Neural cell (in vitro differentiated cells): Measurements from ENCODE around the gene EXOC6B. TPM values are rescaled to one million over a fixed set of nuclear protein-coding genes. Genes with fewer than 3 reads are reported as not detected.

Experiments
- H2AFZ ChIP-seq: fragments of 200-600, 300-800 bp; sonication (generic), shearing (Covaris generic); 2 replicates; pipeline ENCODE4 v1.6.0; 2014; ENCODE audit warnings: low read depth, mild to moderate bottlenecking, antibody characterized with exemption, low read length, moderate library complexity
- H3F3A ChIP-seq: fragments of 200-600 bp; shearing (Covaris generic); 2 replicates; pipeline ENCODE4 v1.6.1; 2016; ENCODE audit warnings: mild to moderate bottlenecking, moderate library complexity, mixed read lengths, antibody characterized with exemption, low read length; ENCODE audit not compliant: insufficient read depth, poor library complexity, severe bottlenecking
- H3K27ac ChIP-seq: fragments of 200-600, 300-800 bp; sonication (generic), shearing (Covaris generic); 2 replicates; pipeline ENCODE4 v1.5.1; 2014; ENCODE audit warnings: mild to moderate bottlenecking, low read length, moderate library complexity
- H3K27me3 ChIP-seq: fragments of 300-800, 200-600 bp; sonication (generic), shearing (Covaris generic); 2 replicates; pipeline ENCODE4 v1.6.0; 2014; ENCODE audit warnings: mild to moderate bottlenecking, low read depth, low read length, moderate library complexity; ENCODE audit not compliant: insufficient read depth
- H3K36me3 ChIP-seq: fragments of 300-800, 200-600 bp; sonication (generic), shearing (Covaris generic); 2 replicates; pipeline ENCODE4 v1.5.1; 2014; ENCODE audit warnings: mild to moderate bottlenecking, antibody characterized with exemption, low read length, moderate library complexity; ENCODE audit not compliant: insufficient read depth
- H3K4me2 ChIP-seq: fragments of 300-800, 200-600 bp; sonication (generic), shearing (Covaris generic); 2 replicates; pipeline ENCODE4 v1.6.0; 2014; ENCODE audit warnings: mild to moderate bottlenecking, low read length
- H3K4me3 ChIP-seq: fragments of 300-800, 200-600 bp; sonication (generic), shearing (Covaris generic); 2 replicates; pipeline ENCODE4 v1.5.1; 2014; ENCODE audit warnings: mild to moderate bottlenecking, low read length, moderate library complexity
- H3K79me2 ChIP-seq: fragments of 200-600 bp; shearing (Covaris generic); replicated peaks from 2 replicates; pipeline ENCODE4 v1.6.0; 2014; ENCODE audit warnings: mild to moderate bottlenecking, low read length, moderate library complexity; ENCODE audit not compliant: insufficient read depth
- H3K9ac ChIP-seq: fragments of 300-800, 200-600 bp; sonication (generic), shearing (Covaris generic); 2 replicates; pipeline ENCODE4 v1.6.1; 2016; ENCODE audit warnings: mild to moderate bottlenecking, low read length, mixed read lengths
- H3K9me2 ChIP-seq: fragments of 200-600 bp; shearing (Covaris generic); 2 replicates; pipeline ENCODE4 v1.6.1; 2016; ENCODE audit warnings: mild to moderate bottlenecking, low read length, mixed read lengths; ENCODE audit not compliant: insufficient read depth
- H3K9me3 ChIP-seq: fragments of 200-600, 300-800 bp; sonication (generic), shearing (Covaris generic); 2 replicates; pipeline ENCODE4 v1.6.1; 2016; ENCODE audit warnings: mild to moderate bottlenecking, mixed run types, low read length, moderate library complexity, mixed read lengths
- H4K20me1 ChIP-seq: fragments of 200-600 bp; shearing (Covaris generic); 2 replicates; pipeline ENCODE4 v1.6.1; 2016; ENCODE audit warnings: mild to moderate bottlenecking, mixed run types; ENCODE audit not compliant: insufficient read depth
- CTCF ChIP-seq: fragments of 450-650 bp; IDR thresholded peaks from 2 replicates; pipeline ENCODE4 v1.5.1; 2014; ENCODE audit warnings: antibody characterized with exemption, mild to moderate bottlenecking, moderate library complexity; ENCODE audit not compliant: poor library complexity, severe bottlenecking
- EP300 ChIP-seq: fragments of 450-650 bp; conservative IDR thresholded peaks from 2 replicates; pipeline ENCODE4 v1.6.1; 2014; ENCODE audit warnings: antibody characterized with exemption, mild to moderate bottlenecking, moderate library complexity; ENCODE audit not compliant: poor library complexity, severe bottlenecking
- EZH2 ChIP-seq: fragments of 200-600, 300-800 bp; shearing (Covaris generic), sonication (generic); IDR thresholded peaks from 2 replicates; pipeline ENCODE4 v1.6.1; 2014; ENCODE audit warnings: antibody characterized with exemption, low read length, borderline replicate concordance, mild to moderate bottlenecking; ENCODE audit not compliant: insufficient read depth, poor library complexity, severe bottlenecking
- MXI1 ChIP-seq: fragments of 450-650 bp; conservative IDR thresholded peaks from 2 replicates; pipeline ENCODE4 v1.6.1; 2014; ENCODE audit warnings: antibody characterized with exemption, mild to moderate bottlenecking; ENCODE audit not compliant: poor library complexity, severe bottlenecking
- POLR2AphosphoS5 ChIP-seq: IDR thresholded peaks from 2 replicates; pipeline ENCODE4 v1.6.1; 2012
- RAD21 ChIP-seq: fragments of 450-650 bp; conservative IDR thresholded peaks from 2 replicates; pipeline ENCODE4 v1.6.1; 2014; ENCODE audit warnings: antibody characterized with exemption, mild to moderate bottlenecking, moderate library complexity
- REST ChIP-seq: IDR thresholded peaks from 2 replicates; pipeline ENCODE4 v1.6.1; 2012; ENCODE audit warnings: borderline replicate concordance
- SMC3 ChIP-seq: fragments of 450-650 bp; conservative IDR thresholded peaks from 2 replicates; pipeline ENCODE4 v1.6.1; 2014; ENCODE audit warnings: antibody characterized with exemption, mild to moderate bottlenecking, moderate library complexity; ENCODE audit not compliant: poor library complexity
- TAF1 ChIP-seq: IDR thresholded peaks from 2 replicates; pipeline ENCODE4 v1.6.1; 2012; ENCODE audit warnings: low read depth
- polyA plus RNA-seq: library from polyadenylated mRNA; depleted of rRNA; stranded (reverse); fragments of >200 nt; gene quantifications from 2 replicates; pipeline ENCODE4 v1.2.3, GENCODE V29; 2014

The EXOC6B gene
- polyA plus RNA-seq, 1 donor from 2014 or later, result 23.4 TPM

DNA sequence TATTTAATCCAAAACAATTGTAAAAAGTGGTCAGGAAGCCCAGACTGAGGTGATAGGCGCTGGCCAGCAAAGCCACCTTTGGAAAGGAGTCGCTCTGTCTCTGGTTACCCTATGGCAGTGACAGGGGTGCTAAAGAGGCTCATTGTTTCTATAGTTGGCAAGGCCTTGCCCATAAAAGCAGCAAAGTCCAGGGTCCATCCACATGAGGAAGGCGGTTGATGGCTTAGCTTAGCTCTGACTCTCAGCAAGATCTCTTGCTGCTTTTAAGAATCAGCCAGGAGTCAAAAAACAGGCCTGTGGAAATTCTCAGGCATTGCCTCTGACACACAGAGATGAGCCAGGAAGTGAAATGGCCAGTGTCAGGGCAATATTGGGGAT is 620.3 kb downstream of the EXOC6B start:
- no peak overlapping the region for H2AFZ ChIP-seq
- H3K27ac ChIP-seq, result no peak overlapping the region
- H3K27me3 ChIP-seq, result no peaks in the 10 kb centered on the region
- H3K79me2 ChIP-seq, result no peaks in the 10 kb centered on the region
- H3K9me2 ChIP-seq, result no peaks in the 10 kb centered on the region
- no peaks in the 10 kb centered on the region for H3K9me3 ChIP-seq
- H3F3A ChIP-seq, result no peaks in the 10 kb centered on the region
- no peak overlapping the region for H3K4me2 ChIP-seq
- H3K9ac ChIP-seq, result no peak overlapping the region
- no peaks in the 10 kb centered on the region for H3K36me3 ChIP-seq
- TF ChIP-seq MXI1 (no peak), CTCF (no peak), POLR2AphosphoS5 (no peak), REST (no peak), TAF1 (no peak), EP300 (no peak), SMC3 (no peak), RAD21 (no peak), EZH2 (no peak)
- H3K4me3 ChIP-seq, result no peak overlapping the region
- no peaks in the 10 kb centered on the region for H4K20me1 ChIP-seq

- Histone ChIP-seq H2AFZ (no peak overlapping the region), H3K9me2 (no peaks in the 10 kb centered on the region), H3K27ac (no peak overlapping the region), H3K27me3 (no peaks in the 10 kb centered on the region), H3K36me3 (no peaks in the 10 kb centered on the region), H3K4me3 (no peak overlapping the region), H3K4me2 (no peak overlapping the region), H3K9me3 (no peaks in the 10 kb centered on the region), H3F3A (no peaks in the 10 kb centered on the region), H3K9ac (no peak overlapping the region), H4K20me1 (no peaks in the 10 kb centered on the region), H3K79me2 (no peaks in the 10 kb centered on the region)
- TF ChIP-seq SMC3 (no peak), MXI1 (no peak), EP300 (no peak), REST (no peak), POLR2AphosphoS5 (no peak), CTCF (no peak), RAD21 (no peak), TAF1 (no peak), EZH2 (no peak)
These were observed 620.9 kb downstream of the EXOC6B start for GRCh38 chr2:72204786-72205503.
